Fibroblast of lung (primary cell): ENCODE measurements around the gene PDE11A.

Experiments used
- EZH2 ChIP-seq: IDR thresholded peaks from 2 replicates; pipeline ENCODE4 v1.5.1; 2012; ENCODE audit warnings: low read length, control low read depth, mild to moderate bottlenecking; ENCODE audit errors: missing control alignments
- TF ChIP-seq, protein P1 (sequence below), 2 donors: IDR thresholded peaks in 1 of 2; conservative IDR thresholded peaks in 1 of 2; 1 replicate in 1 of 2; 2 replicates in 1 of 2; pipeline ENCODE4 v1.5.1; 2011 to 2012; ENCODE audit warnings: low read length in 2 of 2, control low read depth in 1 of 2, inconsistent platforms in 1 of 2, low read depth in 1 of 2, mild to moderate bottlenecking in 1 of 2

DNA sequence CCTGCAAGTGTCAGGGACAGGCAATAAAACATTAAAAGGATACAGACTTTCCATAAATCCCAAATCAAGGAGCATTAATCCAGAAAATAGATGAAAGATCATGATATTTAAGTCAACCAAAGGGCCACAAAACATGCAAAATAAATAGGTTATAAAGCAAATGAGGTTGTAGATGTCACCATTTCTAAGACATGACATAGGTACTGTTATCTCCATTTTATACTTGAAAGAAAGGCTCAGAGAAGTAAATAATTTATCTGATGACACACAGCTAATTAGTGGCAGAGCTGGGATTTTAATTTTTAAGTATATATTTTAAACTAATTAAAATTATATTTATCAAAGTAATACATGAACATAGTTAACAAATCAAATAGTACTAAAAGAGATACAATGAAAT, 378.2 kb downstream of the PDE11A start:
- no peak for TF ChIP-seq EZH2
- TF ChIP-seq, protein P1, sequence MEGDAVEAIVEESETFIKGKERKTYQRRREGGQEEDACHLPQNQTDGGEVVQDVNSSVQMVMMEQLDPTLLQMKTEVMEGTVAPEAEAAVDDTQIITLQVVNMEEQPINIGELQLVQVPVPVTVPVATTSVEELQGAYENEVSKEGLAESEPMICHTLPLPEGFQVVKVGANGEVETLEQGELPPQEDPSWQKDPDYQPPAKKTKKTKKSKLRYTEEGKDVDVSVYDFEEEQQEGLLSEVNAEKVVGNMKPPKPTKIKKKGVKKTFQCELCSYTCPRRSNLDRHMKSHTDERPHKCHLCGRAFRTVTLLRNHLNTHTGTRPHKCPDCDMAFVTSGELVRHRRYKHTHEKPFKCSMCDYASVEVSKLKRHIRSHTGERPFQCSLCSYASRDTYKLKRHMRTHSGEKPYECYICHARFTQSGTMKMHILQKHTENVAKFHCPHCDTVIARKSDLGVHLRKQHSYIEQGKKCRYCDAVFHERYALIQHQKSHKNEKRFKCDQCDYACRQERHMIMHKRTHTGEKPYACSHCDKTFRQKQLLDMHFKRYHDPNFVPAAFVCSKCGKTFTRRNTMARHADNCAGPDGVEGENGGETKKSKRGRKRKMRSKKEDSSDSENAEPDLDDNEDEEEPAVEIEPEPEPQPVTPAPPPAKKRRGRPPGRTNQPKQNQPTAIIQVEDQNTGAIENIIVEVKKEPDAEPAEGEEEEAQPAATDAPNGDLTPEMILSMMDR (conservative IDR thresholded peaks at IDR 0.05 in 1 of 2, IDR thresholded peaks at IDR 0.05 in 1 of 2; ENCODE audit: low read depth in 1 of 2, low read length in 2 of 2): no peak
